Rectal smooth muscle tissue (tissue), 1 donor: ENCODE data around the gene DARS1.

Experiments
- H3K27ac ChIP-seq: one replicate; pipeline ENCODE4 v1.7.0; 2013; ENCODE audit warnings: low read depth, low read length, inconsistent platforms
- H3K27me3 ChIP-seq: one replicate; pipeline ENCODE4 v1.7.0; 2013; ENCODE audit warnings: low read length; ENCODE audit not compliant: control insufficient read depth, insufficient read depth
- H3K36me3 ChIP-seq: one replicate; pipeline ENCODE4 v1.7.0; 2013; ENCODE audit warnings: low read length; ENCODE audit not compliant: control insufficient read depth, insufficient read depth
- H3K4me1 ChIP-seq: one replicate; pipeline ENCODE4 v1.7.0; 2013; ENCODE audit warnings: low read length; ENCODE audit not compliant: control insufficient read depth, insufficient read depth
- H3K4me3 ChIP-seq: one replicate; pipeline ENCODE4 v1.7.0; 2013; ENCODE audit warnings: low read length
- H3K9ac ChIP-seq: one replicate; pipeline ENCODE4 v1.7.0; 2013; ENCODE audit warnings: low read length

The DARS1 gene

GRCh38 chr2:135994281-135994680 lies 8.9 kb upstream of the DARS1 start:
- Histone ChIP-seq H3K4me1 (peaks cover 2% of the 10 kb centered on the region), H3K9ac (no peak overlapping the region), H3K27me3 (no peaks in the 10 kb centered on the region), H3K4me3 (no peak overlapping the region), H3K36me3 (no peaks in the 10 kb centered on the region), H3K27ac (no peak overlapping the region)

- Histone ChIP-seq H3K9ac (no peak overlapping the region), H3K27ac (no peak overlapping the region), H3K36me3 (no peaks in the 10 kb centered on the region), H3K27me3 (no peaks in the 10 kb centered on the region), H3K4me3 (no peak overlapping the region), H3K4me1 (no peaks in the 10 kb centered on the region)
Measured at GRCh38 chr2:135993421-135993820, 8.0 kb upstream of the DARS1 start.

- Histone ChIP-seq H3K27ac (no peak overlapping the region), H3K4me1 (no peaks in the 10 kb centered on the region), H3K9ac (no peak overlapping the region), H3K36me3 (no peaks in the 10 kb centered on the region), H3K27me3 (no peaks in the 10 kb centered on the region), H3K4me3 (no peak overlapping the region)
Measured at GRCh38 chr2:135991861-135992260, 6.4 kb upstream of the DARS1 start.

DNA sequence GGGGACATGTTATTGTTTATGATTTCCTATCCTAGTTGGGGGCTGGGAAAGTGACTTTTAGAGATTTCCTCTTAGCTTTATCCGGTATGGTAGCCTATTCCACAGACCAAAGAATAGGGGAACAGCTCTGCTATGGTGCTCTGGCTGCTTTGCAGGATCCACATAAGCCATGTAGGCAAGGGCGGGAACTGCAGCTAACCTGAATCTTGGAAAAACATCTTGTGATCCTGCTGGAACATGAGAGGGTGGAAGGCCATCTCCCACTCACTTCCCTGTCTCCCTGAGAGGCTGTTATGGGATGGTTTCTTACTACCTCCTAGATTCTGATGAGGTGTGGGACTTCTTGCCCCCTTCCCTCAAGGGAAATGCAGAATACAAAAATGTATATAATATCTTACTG lies 2.0 kb upstream of the DARS1 start:
- H3K27ac ChIP-seq: no peak overlapping the region

DNA sequence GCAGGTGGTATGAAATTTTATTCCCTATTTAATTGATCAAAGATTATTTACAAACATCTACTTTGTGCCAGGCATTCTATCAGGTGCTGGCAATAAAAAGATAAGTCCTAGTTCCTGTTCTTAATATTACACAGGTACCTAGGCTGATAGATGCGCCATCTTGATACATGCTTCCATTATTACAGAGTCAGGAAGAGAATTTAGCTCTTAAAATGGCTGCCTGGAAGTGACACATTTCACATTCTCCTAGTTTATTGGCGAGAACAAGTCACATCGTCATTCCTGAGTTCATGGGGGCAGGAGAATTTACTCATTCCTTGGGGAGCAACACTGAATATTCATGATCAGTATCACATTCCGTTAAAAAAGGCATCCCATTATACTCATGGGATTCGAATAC lies 1.1 kb upstream of the DARS1 start:
- no peaks in the 10 kb centered on the region for H3K36me3 ChIP-seq
- peak overlapping the region; percentile 90 for H3K27ac ChIP-seq
- H3K4me1 ChIP-seq: peaks cover 5% of the 10 kb centered on the region
- H3K27me3 ChIP-seq: no peaks in the 10 kb centered on the region
- no peak overlapping the region for H3K9ac ChIP-seq
- H3K4me3 ChIP-seq: no peak overlapping the region

More for the DNA sequence above, 2.0 kb upstream of the DARS1 start:
- Histone ChIP-seq H3K9ac (no peak overlapping the region), H3K27me3 (no peaks in the 10 kb centered on the region), H3K4me1 (peaks cover 5% of the 10 kb centered on the region), H3K36me3 (no peaks in the 10 kb centered on the region), H3K4me3 (no peak overlapping the region)

- peak overlapping the region; percentile 90 for H3K27ac ChIP-seq
- H3K9ac ChIP-seq: peak overlapping the region; percentile 86
- no peaks in the 10 kb centered on the region for H3K27me3 ChIP-seq
- H3K4me1 ChIP-seq: peaks cover 5% of the 10 kb centered on the region
- H3K36me3 ChIP-seq: no peaks in the 10 kb centered on the region
- H3K4me3 ChIP-seq: peak overlapping the region; percentile 91
Measured at GRCh38 chr2:135985826-135986393, 484 bp upstream of the DARS1 start.

- Histone ChIP-seq H3K4me1 (peaks cover 9% of the 10 kb centered on the region), H3K27me3 (no peaks in the 10 kb centered on the region), H3K4me3 (peak overlapping the region; percentile 91), H3K36me3 (peaks cover 4% of the 10 kb centered on the region), H3K9ac (peak overlapping the region; percentile 7), H3K27ac (peak overlapping the region; percentile 90)
Measured at GRCh38 chr2:135984199-135985017, 1.0 kb downstream of the DARS1 start.

- Histone ChIP-seq H3K4me3 (no peak overlapping the region), H3K9ac (no peak overlapping the region), H3K27ac (peak overlapping the region; percentile 1), H3K27me3 (no peaks in the 10 kb centered on the region), H3K4me1 (peaks cover 11% of the 10 kb centered on the region), H3K36me3 (peaks cover 4% of the 10 kb centered on the region)
Measured at GRCh38 chr2:135980434-135981079, 4.9 kb downstream of the DARS1 start.

GRCh38 chr2:135975702-135976101 lies 9.7 kb downstream of the DARS1 start:
- H3K4me1 ChIP-seq: peaks cover 6% of the 10 kb centered on the region

GRCh38 chr2:135974036-135974435 lies 11.4 kb downstream of the DARS1 start:
- Histone ChIP-seq H3K9ac (no peak overlapping the region), H3K4me1 (no peaks in the 10 kb centered on the region), H3K27ac (no peak overlapping the region), H3K4me3 (no peak overlapping the region), H3K27me3 (no peaks in the 10 kb centered on the region), H3K36me3 (no peaks in the 10 kb centered on the region)

More at GRCh38 chr2:135975702-135976101, 9.7 kb downstream of the DARS1 start:
- Histone ChIP-seq H3K27me3 (no peaks in the 10 kb centered on the region), H3K4me3 (no peak overlapping the region), H3K27ac (no peak overlapping the region), H3K36me3 (peaks cover 4% of the 10 kb centered on the region), H3K9ac (no peak overlapping the region)

DNA sequence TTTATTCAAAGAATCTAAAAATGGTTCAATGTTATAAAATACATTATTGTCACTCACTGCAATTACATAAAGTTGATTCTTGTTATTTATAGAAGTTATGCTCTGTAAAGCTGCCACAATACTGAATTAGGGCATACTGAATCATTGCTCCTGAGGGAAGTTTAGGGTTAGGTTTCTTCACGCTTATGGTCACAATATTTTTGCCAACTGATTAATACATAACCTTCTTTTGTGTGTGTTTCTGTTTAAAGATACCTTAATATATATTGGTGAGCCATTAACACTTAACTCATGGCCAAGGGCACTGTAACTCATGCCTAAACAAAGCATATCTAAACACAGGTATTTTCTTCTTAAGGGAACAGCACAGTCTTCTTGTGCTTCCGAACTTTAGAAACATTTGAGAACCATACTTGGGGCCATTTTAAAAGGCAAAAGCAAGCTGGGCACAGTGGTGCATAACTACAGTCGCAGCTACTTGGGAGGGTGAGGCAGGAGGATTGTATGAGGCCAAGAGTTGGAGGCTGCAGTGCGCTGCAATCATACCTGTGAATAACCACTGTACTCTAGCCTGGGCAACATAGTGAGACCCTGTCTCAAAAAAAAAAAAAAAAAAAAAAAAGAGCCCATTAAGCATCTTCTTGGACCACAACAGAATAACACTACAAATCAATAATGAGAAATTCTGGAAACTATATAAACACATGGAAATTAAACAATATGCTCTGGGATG lies 15.6 kb downstream of the DARS1 start:
- H3K36me3 ChIP-seq: no peaks in the 10 kb centered on the region
- no peak overlapping the region for H3K9ac ChIP-seq
- no peaks in the 10 kb centered on the region for H3K4me1 ChIP-seq
- no peak overlapping the region for H3K27ac ChIP-seq
- no peak overlapping the region for H3K4me3 ChIP-seq
- H3K27me3 ChIP-seq: no peaks in the 10 kb centered on the region

GRCh38 chr2:135965756-135966155 lies 19.7 kb downstream of the DARS1 start:
- Histone ChIP-seq H3K27me3 (no peaks in the 10 kb centered on the region), H3K36me3 (no peaks in the 10 kb centered on the region), H3K4me1 (no peaks in the 10 kb centered on the region), H3K27ac (no peak overlapping the region), H3K4me3 (no peak overlapping the region), H3K9ac (no peak overlapping the region)
